ENCODE results near the gene GABRR3. TPM values are rescaled to one million over a fixed set of nuclear protein-coding genes. Genes with fewer than 3 reads are reported as not detected.

The GABRR3 gene
- polyA plus RNA-seq, 1 donor (not counting 4 experiments of a cell fraction or from before 2014, with no cell fraction given): not detected

- Histone ChIP-seq H4K20me1 (ENCODE audit: control insufficient read depth, extremely low read depth, insufficient read depth, low read length) (no peaks in the 10 kb centered on the region), H2AFZ (ENCODE audit: control insufficient read depth, low read length) (no peak overlapping the region), H3K9me1 (ENCODE audit: control insufficient read depth, extremely low read depth, insufficient read depth, low read length) (no peaks in the 10 kb centered on the region), H3K27me3 (ENCODE audit: control insufficient read depth, extremely low read depth, insufficient read depth, low read length) (peaks cover 3% of the 10 kb centered on the region), H3K4me1 (ENCODE audit: control insufficient read depth, extremely low read depth, insufficient read depth, low read length) (no peaks in the 10 kb centered on the region), H3K4me2 (ENCODE audit: control insufficient read depth, extremely low read depth, insufficient read depth, low read depth, low read length) (no peak overlapping the region), H3K9me3 (ENCODE audit: control insufficient read depth, low read depth, low read length) (no peaks in the 10 kb centered on the region), H3K27ac (ENCODE audit: control insufficient read depth, insufficient read depth, low read length) (no peak overlapping the region), H3K4me3 (ENCODE audit: control insufficient read depth in 2 of 3, extremely low read depth in 1 of 3, insufficient read depth in 2 of 3, low read depth in 1 of 3, low read length in 3 of 3) (no peak overlapping the region), H3K79me2 (ENCODE audit: control insufficient read depth, insufficient read depth, low read length) (no peaks in the 10 kb centered on the region), H3K36me3 (ENCODE audit: control insufficient read depth in 2 of 2, extremely low read depth in 1 of 2, insufficient read depth in 2 of 2, low read length in 2 of 2) (no peaks in the 10 kb centered on the region), H3K9ac (ENCODE audit: control insufficient read depth, extremely low read depth, insufficient read depth, low read length) (no peak overlapping the region)
- no peak for FAIRE-seq
- DNase-seq (ENCODE audit: low read depth, low spot score): no peak
- TF ChIP-seq EZH2 (IDR thresholded peaks at IDR 0.05; ENCODE audit: low read length): no peak
- no peak for TF ChIP-seq CTCF (optimal IDR thresholded peaks at IDR 0.05 in 1 of 3, IDR thresholded peaks at IDR 0.05 in 1 of 3, conservative IDR thresholded peaks at IDR 0.05 in 1 of 3; ENCODE audit: extremely low read depth in 1 of 3, insufficient read depth in 2 of 3, low read length in 3 of 3)
- dilution Hi-C loops (cut with MboI; ENCODE audit: extremely low pct_ligation_motif_present, low sequenced_read_pairs): no loop called here
These were observed 13.5 kb upstream of the GABRR3 start for GRCh38 chr3:98048586-98048985.

DNA sequence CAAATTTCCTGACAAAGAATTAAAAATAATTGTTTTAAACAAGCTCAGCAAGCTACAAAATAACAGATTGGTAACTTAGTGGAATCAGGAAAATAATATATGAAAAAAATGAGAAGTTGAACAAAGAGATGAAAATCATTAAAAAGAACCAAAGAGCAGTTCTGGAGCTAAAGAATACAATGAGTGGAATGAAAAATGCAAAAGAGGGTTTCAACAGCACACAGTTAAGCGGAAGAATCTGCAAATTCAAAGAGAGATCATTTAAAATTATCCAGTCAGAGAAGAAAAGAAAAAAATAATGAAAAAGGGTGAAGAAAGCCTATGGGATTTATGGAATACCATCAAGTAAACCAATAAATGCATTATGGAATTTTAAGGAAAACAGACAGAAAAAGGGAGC is 6.2 kb upstream of the GABRR3 start:
- Histone ChIP-seq H3K9ac (ENCODE audit: control insufficient read depth, extremely low read depth, insufficient read depth, low read length) (no peak overlapping the region), H3K4me2 (ENCODE audit: control insufficient read depth, extremely low read depth, insufficient read depth, low read depth, low read length) (no peak overlapping the region), H3K4me1 (ENCODE audit: control insufficient read depth, extremely low read depth, insufficient read depth, low read length) (no peaks in the 10 kb centered on the region), H3K4me3 (ENCODE audit: control insufficient read depth in 2 of 3, extremely low read depth in 1 of 3, insufficient read depth in 2 of 3, low read depth in 1 of 3, low read length in 3 of 3) (no peak overlapping the region), H3K79me2 (ENCODE audit: control insufficient read depth, insufficient read depth, low read length) (no peaks in the 10 kb centered on the region), H3K9me3 (ENCODE audit: control insufficient read depth, low read depth, low read length) (no peaks in the 10 kb centered on the region), H2AFZ (ENCODE audit: control insufficient read depth, low read length) (no peak overlapping the region), H3K9me1 (ENCODE audit: control insufficient read depth, extremely low read depth, insufficient read depth, low read length) (no peaks in the 10 kb centered on the region), H3K27me3 (ENCODE audit: control insufficient read depth, extremely low read depth, insufficient read depth, low read length) (no peaks in the 10 kb centered on the region), H3K36me3 (ENCODE audit: control insufficient read depth in 2 of 2, extremely low read depth in 1 of 2, insufficient read depth in 2 of 2, low read length in 2 of 2) (no peaks in the 10 kb centered on the region), H4K20me1 (ENCODE audit: control insufficient read depth, extremely low read depth, insufficient read depth, low read length) (no peaks in the 10 kb centered on the region), H3K27ac (ENCODE audit: control insufficient read depth, insufficient read depth, low read length) (no peak overlapping the region)
- DNase-seq (ENCODE audit: low read depth, low spot score) (no peak), FAIRE-seq (no peak)
- TF ChIP-seq EZH2 (IDR thresholded peaks at IDR 0.05; ENCODE audit: low read length) (no peak), CTCF (optimal IDR thresholded peaks at IDR 0.05 in 1 of 3, IDR thresholded peaks at IDR 0.05 in 1 of 3, conservative IDR thresholded peaks at IDR 0.05 in 1 of 3; ENCODE audit: extremely low read depth in 1 of 3, insufficient read depth in 2 of 3, low read length in 3 of 3) (no peak)
- dilution Hi-C loops (cut with MboI; ENCODE audit: extremely low pct_ligation_motif_present, low sequenced_read_pairs): no loop called here
